Panc1 (cell line): ENCODE data around the gene SYNDIG1L. TPM values are rescaled to one million over a fixed set of nuclear protein-coding genes. Genes with fewer than 3 reads are reported as not detected.

Source experiments
- ATAC-seq: fragments of 200-7000 bp; cut with Tn5 transposase; 2 replicates; pipeline ENCODE4 v1.9.1; 2020; ENCODE audit warnings: mild to moderate bottlenecking, moderate library complexity
- BruUV-seq: library from RNA; stranded (reverse); fragments of 400-500 nt; replicated peaks from 2 replicates; lab custom pipeline; 2021; lab: Mats Ljungman, UMichigan
- CTCF ChIA-PET: fragments of 300-600 bp; sonication (Branson Sonifier 250); formaldehyde crosslinking; loops from one replicate; lab custom pipeline; 2022; ENCODE audit warnings: antibody characterized with exemption; lab: Charles Lee
- POLR2A ChIA-PET: fragments of 300-600 bp; sonication (Branson Sonifier 250); formaldehyde crosslinking; loops from one replicate; lab custom pipeline; 2022; ENCODE audit warnings: antibody characterized with exemption; lab: Charles Lee
- DNase-seq: peaks from one replicate; pipeline ENCODE4 v3.0.0-alpha.2; 2010; ENCODE audit warnings: low read depth, low spot score
- H3K27ac ChIP-seq: 2 replicates; pipeline ENCODE4 v1.5.1; 2011; ENCODE audit warnings: mild to moderate bottlenecking, low read length, inconsistent platforms
- H3K27me3 ChIP-seq: fragments of 200-500 bp; sonication (Bioruptor generic); 2 replicates; pipeline ENCODE4 v1.6.0; 2014; ENCODE audit warnings: low read length, inconsistent platforms; ENCODE audit not compliant: control insufficient read depth, insufficient read depth
- H3K36me3 ChIP-seq: fragments of 200-500 bp; sonication (Bioruptor generic); 2 replicates; pipeline ENCODE4 v1.5.1; 2014; ENCODE audit warnings: inconsistent platforms, mild to moderate bottlenecking, low read length, moderate library complexity; ENCODE audit not compliant: control insufficient read depth, insufficient read depth
- H3K4me1 ChIP-seq: 2 replicates; pipeline ENCODE4 v1.5.1; 2011; ENCODE audit warnings: inconsistent platforms, mild to moderate bottlenecking, low read length, moderate library complexity; ENCODE audit not compliant: control insufficient read depth, insufficient read depth
- H3K4me3 ChIP-seq, 2 experiments: 2 replicates each; pipeline ENCODE4 v1.5.1; 2011 to 2012; ENCODE audit warnings: low read depth in 2 of 2, low read length in 2 of 2, mild to moderate bottlenecking in 2 of 2, inconsistent platforms in 1 of 2, moderate library complexity in 1 of 2
- H3K9me3 ChIP-seq: fragments of 200-500 bp; sonication (Bioruptor generic); 2 replicates; pipeline ENCODE4 v1.5.1; 2014; ENCODE audit warnings: low read depth, mild to moderate bottlenecking, inconsistent platforms, low read length, moderate library complexity; ENCODE audit not compliant: control insufficient read depth, insufficient read depth
- CTCF ChIP-seq: fragments of 450-650 bp; IDR thresholded peaks from 2 replicates; pipeline ENCODE4 v1.5.1; 2017; ENCODE audit warnings: mild to moderate bottlenecking
- POLR2AphosphoS5 ChIP-seq: IDR thresholded peaks from 2 replicates; pipeline ENCODE4 v1.6.1; 2012; ENCODE audit warnings: mild to moderate bottlenecking, low read depth, low read length, moderate library complexity
- REST ChIP-seq, 2 experiments: IDR thresholded peaks; 2 replicates each; pipeline ENCODE4 v1.6.1; 2011 to 2012; ENCODE audit warnings: low read depth in 2 of 2, control low read depth in 1 of 2, low read length in 1 of 2, mild to moderate bottlenecking in 1 of 2, moderate library complexity in 1 of 2; ENCODE audit not compliant: insufficient read depth in 1 of 2
- SIN3A ChIP-seq: IDR thresholded peaks from 2 replicates; pipeline ENCODE4 v1.6.1; 2012; ENCODE audit warnings: low read depth, mild to moderate bottlenecking, low read length, moderate library complexity, borderline replicate concordance; ENCODE audit not compliant: insufficient read depth
- TCF7L2 ChIP-seq: IDR thresholded peaks from 2 replicates; pipeline ENCODE4 v1.6.1; 2011; ENCODE audit warnings: mild to moderate bottlenecking, low read depth, low read length, inconsistent platforms
- in situ Hi-C: cut with HindIII; loops from 2 replicates; pipeline ENCODE4 v1.10.0; 2016; ENCODE audit warnings: low sequenced_read_pairs, low pct_unique_long_range_greater_than_20kb
- intact Hi-C: fragments of 100-400 bp; cut with micrococcal nuclease; formaldehyde crosslinking; loops from one replicate; pipeline ENCODE4 v1.10.0; 2022; ENCODE audit not compliant: unreplicated experiment
- total RNA-seq: library from RNA; stranded (reverse); gene quantifications from one replicate; pipeline ENCODE4 v1.2.1, GENCODE V29; 2021; ENCODE audit not compliant: unreplicated experiment

Gene SYNDIG1L
- total RNA-seq, 1 experiment from 2014 or later: not detected

GRCh38 chr14:74417201-74417600 lies 8.8 kb downstream of the SYNDIG1L start:
- in situ Hi-C loops (no loop called here), intact Hi-C loops (no loop called here)
- BruUV-seq: no TSS peak
- Histone ChIP-seq H3K27me3 (peaks cover 12% of the 10 kb centered on the region; the same call in 1 of the 2 replicates), H3K36me3 (no peaks in the 10 kb centered on the region), H3K4me1 (no peaks in the 10 kb centered on the region), H3K9me3 (no peaks in the 10 kb centered on the region), H3K27ac (no peak overlapping the region), H3K4me3 (no peak overlapping the region)
- no peak for TF ChIP-seq TCF7L2
- TF ChIP-seq SIN3A: no peak
- no peak for TF ChIP-seq CTCF
- no peak for TF ChIP-seq REST (IDR thresholded peaks at IDR 0.05; ENCODE audit: insufficient read depth in 1 of 2, low read depth in 2 of 2, low read length in 1 of 2)
- no peak for TF ChIP-seq POLR2AphosphoS5
- DNase-seq (no peak), ATAC-seq (no peak)
- ChIA-PET CTCF (interaction anchor here (0.5 kb wide), 1 partner anchor 72 kb away, joined by 3 read pairs; no protein-coding TSS in a partner anchor), POLR2A (interaction anchor here (0.5 kb wide), 1 partner anchor 69 kb away, joined by 3 read pairs; no protein-coding TSS in a partner anchor)

- H3K36me3 ChIP-seq: no peaks in the 10 kb centered on the region
- in situ Hi-C loops (no loop called here), intact Hi-C loops (no loop called here)
- DNase-seq (no peak), ATAC-seq (no peak)
- no TSS peak for BruUV-seq
- H3K27ac ChIP-seq: no peak overlapping the region
- CTCF ChIA-PET: no interaction called here
- H3K9me3 ChIP-seq: no peaks in the 10 kb centered on the region
- H3K4me1 ChIP-seq: no peaks in the 10 kb centered on the region
- TF ChIP-seq TCF7L2 (no peak), SIN3A (no peak), REST (IDR thresholded peaks at IDR 0.05; ENCODE audit: insufficient read depth in 1 of 2, low read depth in 2 of 2, low read length in 1 of 2) (no peak), POLR2AphosphoS5 (no peak), CTCF (no peak)
- POLR2A ChIA-PET: no interaction called here
- no peak overlapping the region for H3K4me3 ChIP-seq
- H3K27me3 ChIP-seq: peaks cover 5% of the 10 kb centered on the region; the same call in 1 of the 2 replicates
Measured at GRCh38 chr14:74415115-74415437, 10.9 kb downstream of the SYNDIG1L start.
